HG02943 (cell line): ENCODE data around the gene ACTL7A.
"Not testable (repeated sequence)": the region's sequence is repeated elsewhere in the genome, so short reads cannot be mapped to it uniquely, and the experiment has no call there.

Experiments used
- ATAC-seq: cut with Tn5 transposase; IDR thresholded peaks from one replicate; pipeline ENCODE4 v1.9.1; 2021; ENCODE audit warnings: mild to moderate bottlenecking, low read depth, moderate library complexity; ENCODE audit not compliant: unreplicated experiment

ACTL7A gene

DNA sequence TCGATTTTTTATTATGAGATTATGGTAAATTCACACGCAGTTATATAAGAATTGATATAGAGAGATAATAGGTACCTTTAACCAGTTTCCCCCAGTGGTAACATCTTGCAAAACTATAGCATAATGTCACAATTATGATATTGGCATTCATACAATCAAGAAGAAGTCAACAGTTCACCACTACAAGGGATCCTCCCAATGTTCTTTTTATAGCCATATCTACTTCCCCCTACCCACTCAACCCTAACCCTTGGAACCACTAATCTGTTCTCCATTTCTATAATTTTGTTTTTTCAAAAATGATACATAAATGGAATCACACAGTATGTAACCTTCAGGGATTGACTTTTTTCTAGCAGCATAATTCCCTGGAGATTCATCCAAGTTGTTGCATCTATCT is 16.1 kb upstream of the ACTL7A start:
- no peak for ATAC-seq

- not testable (repeated sequence) for ATAC-seq
These were observed 13.8 kb upstream of the ACTL7A start for GRCh38 chr9:108848296-108848695.

- ATAC-seq = no peak
These were observed 11.7 kb upstream of the ACTL7A start for GRCh38 chr9:108850293-108850897.

DNA sequence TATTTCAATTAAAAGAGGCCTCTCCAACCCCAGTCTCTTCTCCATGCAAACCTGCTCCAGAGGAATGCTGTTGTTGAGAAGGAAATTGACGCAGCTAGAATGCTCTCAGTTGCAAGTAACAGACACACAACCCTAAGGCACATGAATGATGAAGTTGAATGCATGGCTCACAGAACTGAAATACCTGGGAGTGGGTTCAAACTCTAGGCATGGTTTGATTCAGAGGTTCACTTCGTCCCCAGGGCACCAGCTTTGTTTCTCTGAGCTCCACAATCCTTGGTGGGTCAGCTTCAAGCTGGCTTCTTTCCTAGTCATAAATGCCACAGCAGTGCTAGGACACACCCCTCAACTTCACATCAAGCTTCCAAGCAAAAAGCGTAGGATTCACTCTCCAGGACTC is 10.9 kb upstream of the ACTL7A start:
- ATAC-seq = no peak

DNA sequence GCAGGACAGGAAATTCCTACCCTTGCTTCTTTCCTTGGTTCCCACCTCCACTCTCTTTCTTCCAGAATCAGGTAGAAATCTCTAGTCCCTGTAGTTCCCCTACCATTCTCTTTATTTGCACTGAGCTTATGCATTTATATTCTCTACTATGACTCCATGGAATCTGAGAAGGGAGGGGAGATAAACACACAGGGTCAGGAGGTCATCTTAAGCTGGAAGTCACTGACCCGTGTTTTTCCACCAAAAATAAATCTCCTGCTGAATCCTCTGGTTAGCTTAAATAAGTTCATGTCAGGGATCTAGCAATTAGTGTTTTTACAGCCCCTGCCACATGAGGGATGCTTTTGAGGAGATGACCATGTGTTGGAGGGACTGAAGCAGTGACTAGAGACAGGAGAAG is 10.0 kb upstream of the ACTL7A start:
- ATAC-seq = no peak

- no peak for ATAC-seq
These were observed 8.0 kb upstream of the ACTL7A start for GRCh38 chr9:108854094-108854493.

- ATAC-seq = no peak
These were observed 7.2 kb upstream of the ACTL7A start for GRCh38 chr9:108854641-108855528.

DNA sequence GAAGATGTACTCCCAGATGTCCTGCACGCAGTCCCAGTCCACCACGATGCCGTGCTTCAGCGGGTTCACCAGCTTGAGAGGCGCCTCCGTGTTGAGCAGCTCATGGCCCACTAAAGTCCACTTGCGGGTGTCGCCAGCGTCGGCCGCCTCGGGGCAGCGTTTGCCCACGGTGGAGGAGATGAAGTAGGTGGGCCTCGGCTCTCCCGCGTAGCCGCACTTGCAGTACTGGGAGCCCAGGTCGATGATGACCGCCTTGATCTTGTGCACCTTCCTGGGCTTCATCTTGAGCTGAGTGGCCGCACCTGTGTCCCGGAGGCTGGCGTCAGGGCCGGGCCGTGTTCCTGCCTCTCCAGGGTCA is 6.6 kb upstream of the ACTL7A start:
- ATAC-seq = no peak

- ATAC-seq = no peak
These were observed 6.2 kb upstream of the ACTL7A start, which contains the start of gene ACTL7B for GRCh38 chr9:108855888-108856287. Gene ACTL7B, minus strand, starts transcription at chr9:108855986. Its CDS starts 56 bp downstream, at chr9:108855930.

DNA sequence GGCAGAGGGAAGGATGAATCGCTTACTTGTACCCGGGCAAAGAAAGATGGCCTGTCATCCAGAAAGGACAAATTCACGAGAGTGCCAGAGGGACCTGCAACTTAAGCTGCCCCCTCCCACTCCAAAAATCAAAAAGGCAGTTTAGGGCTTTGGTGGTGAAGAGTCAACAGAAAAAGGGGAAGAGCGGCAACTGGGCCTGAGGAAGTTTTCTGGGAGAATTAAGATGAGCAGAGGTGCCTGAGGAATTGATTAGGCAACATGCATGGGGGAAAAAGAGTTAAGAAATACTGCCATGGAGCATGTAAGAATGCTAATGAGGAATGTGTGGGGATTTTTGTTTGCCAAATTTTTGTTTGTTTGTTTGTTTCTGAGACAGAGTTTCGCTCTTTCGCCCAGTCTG is 4.5 kb upstream of the ACTL7A start:
- no peak for ATAC-seq

- no peak for ATAC-seq
These were observed 2.5 kb upstream of the ACTL7A start for GRCh38 chr9:108859459-108860114.

DNA sequence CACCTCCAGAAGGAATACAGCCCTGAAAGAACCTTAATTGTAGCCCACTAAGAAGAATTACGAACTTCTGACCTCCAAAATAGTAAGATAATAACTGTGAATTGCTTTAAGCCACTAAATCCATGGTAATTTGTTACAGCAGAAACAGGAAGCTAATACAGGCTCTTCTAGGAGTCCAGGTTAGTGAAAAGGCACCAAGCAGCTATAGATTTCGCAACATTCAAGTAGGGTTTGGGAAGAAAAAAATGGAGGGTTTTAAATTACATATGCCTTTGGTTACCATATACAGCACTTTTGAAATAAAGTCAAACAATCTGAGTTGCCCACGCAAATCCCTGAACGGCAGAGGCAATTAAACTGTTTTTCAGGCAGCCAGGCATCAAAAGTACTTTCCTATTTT is 1.7 kb upstream of the ACTL7A start:
- ATAC-seq = no peak

GRCh38 chr9:108860764-108861163 is 1.3 kb upstream of the ACTL7A start:
- no peak for ATAC-seq

DNA sequence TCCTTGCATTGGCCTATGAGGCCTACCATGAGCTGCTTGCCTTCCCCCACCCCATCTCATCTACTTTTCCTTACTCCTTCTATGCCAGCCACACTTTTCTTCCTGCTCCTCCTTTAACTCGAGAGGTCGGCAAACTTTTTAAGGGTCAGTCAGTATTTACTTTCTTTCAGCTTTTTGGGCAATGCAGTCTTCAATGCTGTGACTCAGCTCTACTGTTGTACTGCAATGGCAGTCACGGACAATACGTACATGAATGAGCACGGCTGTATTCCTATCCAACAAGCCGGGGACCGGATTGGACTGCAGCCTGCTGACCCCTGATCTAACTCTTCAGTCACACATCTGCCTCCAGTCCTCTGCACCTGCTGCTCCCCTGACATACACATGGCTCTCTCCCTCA is 602 bp upstream of the ACTL7A start:
- ATAC-seq = no peak

- ATAC-seq = no peak
These were observed 1.8 kb downstream of the ACTL7A start for GRCh38 chr9:108863891-108864290.

- no peak for ATAC-seq
These were observed 2.4 kb downstream of the ACTL7A start for GRCh38 chr9:108864446-108864845.

GRCh38 chr9:108865037-108865436 is 3.0 kb downstream of the ACTL7A start:
- ATAC-seq = no peak

DNA sequence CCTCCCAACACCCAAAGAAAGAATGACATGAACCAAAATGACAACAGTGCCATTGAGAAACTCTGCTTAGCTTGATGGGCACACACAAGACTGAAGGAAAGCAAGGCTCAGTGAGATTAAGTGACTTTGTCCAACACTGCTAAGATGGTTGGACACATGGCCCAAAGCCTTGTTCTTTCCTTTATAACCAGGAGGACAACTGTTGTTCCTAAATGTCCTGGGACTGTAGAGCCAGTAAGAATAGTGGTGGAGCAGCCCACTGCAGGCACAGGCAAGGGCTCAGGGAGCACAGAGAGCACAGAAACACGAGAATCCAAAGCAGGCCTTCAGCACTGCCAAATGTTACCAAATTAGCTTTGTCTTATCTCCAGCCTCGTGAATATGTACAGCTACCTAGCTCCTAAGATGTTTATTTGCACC is 3.9 kb downstream of the ACTL7A start:
- no peak for ATAC-seq

DNA sequence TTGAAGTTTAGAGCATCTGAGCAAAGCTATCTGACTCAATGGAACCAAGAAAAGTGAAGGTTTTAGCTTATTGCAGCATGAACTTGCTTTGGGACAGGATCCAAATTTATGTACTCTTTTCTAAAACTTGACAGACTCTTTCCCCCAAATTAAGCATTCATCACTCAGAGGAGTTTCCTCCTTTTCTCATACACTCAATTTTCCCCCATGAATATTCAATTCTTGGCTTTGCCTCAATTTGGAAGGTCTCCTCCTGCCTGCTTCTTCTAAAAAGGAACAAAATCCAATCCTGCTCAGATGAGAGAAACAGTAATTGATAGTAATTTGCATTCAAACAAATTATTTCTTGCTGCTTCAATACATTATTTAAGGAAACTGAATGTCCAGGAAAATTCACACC is 5.0 kb downstream of the ACTL7A start:
- no peak for ATAC-seq

DNA sequence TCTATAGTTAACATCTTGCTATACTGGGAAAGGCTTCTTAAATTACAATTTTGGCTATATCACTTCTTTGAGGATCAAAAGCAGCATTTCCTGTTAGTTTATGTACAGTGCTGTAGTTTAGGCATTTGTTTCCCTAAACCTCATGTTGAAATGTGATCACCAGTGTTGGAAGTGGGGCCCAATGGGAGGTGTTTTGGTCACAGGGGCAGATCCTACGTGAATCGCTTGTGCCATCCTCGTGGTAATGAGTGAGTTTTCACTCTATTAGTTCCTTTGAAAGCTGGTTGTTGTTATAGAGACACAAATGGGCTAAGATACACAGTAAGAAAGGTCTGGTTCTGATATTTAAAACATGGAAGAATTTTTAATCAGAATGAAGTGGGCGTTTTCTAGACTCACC is 5.8 kb downstream of the ACTL7A start:
- ATAC-seq = no peak

DNA sequence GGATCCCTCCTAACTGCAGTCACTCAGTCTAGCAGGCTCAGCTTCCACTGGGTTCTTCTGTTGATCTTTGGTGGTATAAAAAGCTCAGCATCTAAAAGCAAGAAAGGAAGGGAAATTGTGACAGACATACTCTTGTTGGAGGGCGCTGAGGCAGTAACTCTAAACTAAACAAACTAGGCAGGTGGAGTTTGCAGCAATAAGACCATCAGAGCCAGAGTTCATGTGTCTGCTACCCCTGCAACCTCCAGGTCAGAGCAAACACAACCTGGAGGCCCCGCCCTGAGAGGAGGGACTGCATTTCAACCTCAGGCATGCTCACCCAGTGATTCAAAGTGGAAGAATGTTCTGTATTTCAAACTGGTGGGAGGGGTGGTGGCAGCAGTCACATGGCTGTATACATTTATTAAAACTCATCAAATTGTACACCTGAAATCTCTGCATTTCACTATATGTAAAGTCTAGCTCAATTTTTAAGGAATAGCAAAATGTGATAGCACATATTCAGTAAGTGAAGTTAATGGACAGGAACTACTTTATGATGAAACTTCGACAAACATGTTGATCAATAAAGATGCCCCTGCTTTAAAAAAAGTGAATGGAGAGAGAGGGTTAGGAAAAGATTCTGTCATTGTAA is 7.1 kb downstream of the ACTL7A start:
- no peak for ATAC-seq
